ENCODE data around the gene ARHGAP26.

The ARHGAP26 gene

GRCh38 chr5:143262393-143263174, 492.4 kb downstream of the ARHGAP26 start:
- Histone ChIP-seq H3K4me3 (ENCODE audit: low read length) (no peak overlapping the region), H3K27me3 (ENCODE audit: control insufficient read depth, low read length) (no peaks in the 10 kb centered on the region), H3K79me2 (ENCODE audit: control insufficient read depth, low read length) (no peaks in the 10 kb centered on the region), H3K9me2 (replicated peaks; ENCODE audit: control insufficient read depth, low read length) (no peaks in the 10 kb centered on the region), H3K4me1 (ENCODE audit: control insufficient read depth, low read length) (no peaks in the 10 kb centered on the region), H3K4me2 (ENCODE audit: low read length) (no peak overlapping the region), H3F3A (ENCODE audit: control insufficient read depth, insufficient read depth) (no peaks in the 10 kb centered on the region), H3K27ac (ENCODE audit: low read depth, low read length) (no peak overlapping the region), H3K9me3 (ENCODE audit: control insufficient read depth, insufficient read depth, low read length) (no peaks in the 10 kb centered on the region), H4K20me1 (ENCODE audit: control insufficient read depth, insufficient read depth, low read depth, low read length) (no peaks in the 10 kb centered on the region), H3K36me3 (ENCODE audit: control insufficient read depth, low read length) (no peaks in the 10 kb centered on the region)
- TF ChIP-seq EZH2phosphoT487 (IDR thresholded peaks at IDR 0.05; ENCODE audit: borderline replicate concordance, low read length) (no peak), CTCF (IDR thresholded peaks at IDR 0.05; ENCODE audit: low read depth, low read length, poor library complexity, severe bottlenecking) (no peak)

GRCh38 chr5:143263272-143263810, 493.2 kb downstream of the ARHGAP26 start:
- TF ChIP-seq EZH2phosphoT487 (IDR thresholded peaks at IDR 0.05; ENCODE audit: borderline replicate concordance, low read length) (no peak), CTCF (IDR thresholded peaks at IDR 0.05; ENCODE audit: low read depth, low read length, poor library complexity, severe bottlenecking) (no peak)
- Histone ChIP-seq H3F3A (ENCODE audit: control insufficient read depth, insufficient read depth) (no peaks in the 10 kb centered on the region), H3K4me2 (ENCODE audit: low read length) (no peak overlapping the region), H3K79me2 (ENCODE audit: control insufficient read depth, low read length) (no peaks in the 10 kb centered on the region), H3K9me3 (ENCODE audit: control insufficient read depth, insufficient read depth, low read length) (no peaks in the 10 kb centered on the region), H3K4me3 (ENCODE audit: low read length) (no peak overlapping the region), H3K4me1 (ENCODE audit: control insufficient read depth, low read length) (no peaks in the 10 kb centered on the region), H3K36me3 (ENCODE audit: control insufficient read depth, low read length) (no peaks in the 10 kb centered on the region), H3K27ac (ENCODE audit: low read depth, low read length) (no peak overlapping the region), H3K9me2 (replicated peaks; ENCODE audit: control insufficient read depth, low read length) (no peaks in the 10 kb centered on the region), H4K20me1 (ENCODE audit: control insufficient read depth, insufficient read depth, low read depth, low read length) (no peaks in the 10 kb centered on the region), H3K27me3 (ENCODE audit: control insufficient read depth, low read length) (no peaks in the 10 kb centered on the region)

GRCh38 chr5:143265995-143266394, 495.8 kb downstream of the ARHGAP26 start:
- H3K4me2 ChIP-seq (ENCODE audit: low read length), result no peak overlapping the region
- no peak overlapping the region for H3K27ac ChIP-seq (ENCODE audit: low read depth, low read length)
- H3K9me2 ChIP-seq (replicated peaks; ENCODE audit: control insufficient read depth, low read length), result no peaks in the 10 kb centered on the region
- no peak for TF ChIP-seq EZH2phosphoT487 (IDR thresholded peaks at IDR 0.05; ENCODE audit: borderline replicate concordance, low read length)
- no peak for TF ChIP-seq CTCF (IDR thresholded peaks at IDR 0.05; ENCODE audit: low read depth, low read length, poor library complexity, severe bottlenecking)
- no peaks in the 10 kb centered on the region for H3K79me2 ChIP-seq (ENCODE audit: control insufficient read depth, low read length)
- H3K36me3 ChIP-seq (ENCODE audit: control insufficient read depth, low read length), result no peaks in the 10 kb centered on the region
- H4K20me1 ChIP-seq (ENCODE audit: control insufficient read depth, insufficient read depth, low read depth, low read length), result no peaks in the 10 kb centered on the region
- H3K4me1 ChIP-seq (ENCODE audit: control insufficient read depth, low read length), result no peaks in the 10 kb centered on the region
- H3K9me3 ChIP-seq (ENCODE audit: control insufficient read depth, insufficient read depth, low read length), result no peaks in the 10 kb centered on the region
- H3F3A ChIP-seq (ENCODE audit: control insufficient read depth, insufficient read depth), result no peaks in the 10 kb centered on the region
- no peaks in the 10 kb centered on the region for H3K27me3 ChIP-seq (ENCODE audit: control insufficient read depth, low read length)
- no peak overlapping the region for H3K4me3 ChIP-seq (ENCODE audit: low read length)

Data from DOHH2 (cell line).